Measurements from ENCODE around the gene TIMELESS.
"Not testable (repeated sequence)": the region's sequence is repeated elsewhere in the genome, so short reads cannot be mapped to it uniquely, and the experiment has no call there.

TIMELESS gene

GRCh38 chr12:56404227-56404626 is 45.0 kb downstream of the TIMELESS start:
- not testable (repeated sequence) for DNase-seq (ENCODE audit: low read depth in 2 of 2)

DNA sequence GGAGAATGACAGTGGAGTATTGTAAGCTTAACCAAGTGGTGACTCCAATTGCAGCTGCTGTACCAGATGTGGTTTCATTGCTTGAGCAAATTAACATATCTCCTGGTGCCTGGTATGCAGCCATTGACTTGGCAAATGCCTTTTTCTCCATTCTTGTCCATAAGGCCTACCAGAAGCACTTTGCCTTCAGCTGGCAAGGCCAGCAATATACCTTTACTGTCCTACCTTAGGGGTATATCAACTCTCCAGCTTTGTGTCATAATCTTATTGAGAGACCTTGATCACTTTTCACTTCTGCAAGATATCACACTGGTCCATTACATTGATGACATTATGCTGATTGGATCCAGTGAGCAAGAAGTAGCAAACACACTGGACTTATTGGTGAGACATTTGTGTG is 47.6 kb downstream of the TIMELESS start:
- not testable (repeated sequence) for DNase-seq (ENCODE audit: low read depth in 2 of 2)

DNA sequence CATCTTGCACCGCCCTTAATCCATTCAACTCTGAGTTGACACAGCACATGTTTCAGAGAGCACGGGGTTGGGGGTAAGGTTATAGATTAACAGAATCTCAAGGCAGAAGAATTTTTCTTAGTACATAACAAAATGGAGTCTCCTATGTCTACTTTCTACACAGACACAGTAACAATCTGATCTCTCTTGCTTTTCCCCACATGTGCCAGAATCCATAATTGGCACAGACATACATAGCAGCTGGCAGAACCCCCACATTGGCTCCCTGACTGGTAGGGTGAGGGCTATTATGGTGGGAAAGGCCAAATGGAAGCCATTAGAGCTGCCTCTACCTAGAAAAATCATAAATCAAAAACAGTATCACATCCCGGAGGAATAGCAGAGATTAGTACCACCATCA is 48.1 kb downstream of the TIMELESS start:
- DNase-seq (ENCODE audit: low read depth in 2 of 2), result not testable (repeated sequence)

GRCh38 chr12:56399466-56399865 is 49.8 kb downstream of the TIMELESS start:
- not testable (repeated sequence) for DNase-seq (ENCODE audit: low read depth in 2 of 2)

- DNase-seq (ENCODE audit: low read depth in 2 of 2), result no peak
Measured at GRCh38 chr12:56398324-56398723, 50.9 kb downstream of the TIMELESS start.

GRCh38 chr12:56392331-56392730 is 56.9 kb downstream of the TIMELESS start:
- DNase-seq (ENCODE audit: low read depth in 2 of 2), result no peak

- no peak for DNase-seq (ENCODE audit: low read depth in 2 of 2)
Measured at GRCh38 chr12:56391721-56392120, 57.5 kb downstream of the TIMELESS start.

DNA sequence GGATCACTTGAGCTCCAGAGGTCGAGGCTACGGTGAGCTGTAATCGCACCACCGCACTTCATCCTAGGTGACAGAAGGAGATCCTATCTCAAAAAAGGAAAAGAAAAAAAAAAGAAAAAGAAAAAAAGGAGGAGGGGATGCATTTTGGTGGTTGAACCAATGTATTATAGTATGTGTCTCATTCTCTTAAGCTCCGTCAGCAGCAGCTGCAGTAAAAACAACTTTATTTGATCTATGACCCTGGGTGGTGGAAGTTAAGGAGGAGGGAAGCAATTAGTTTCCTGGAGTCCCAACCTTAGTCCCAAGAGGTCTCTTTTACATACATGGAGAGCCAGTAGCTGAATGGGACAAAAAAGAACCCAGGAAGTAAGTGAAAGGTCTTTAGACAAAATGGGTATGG is 59.8 kb downstream of the TIMELESS start:
- no peak for DNase-seq (ENCODE audit: low read depth in 2 of 2)

- no peak for DNase-seq (ENCODE audit: low read depth in 2 of 2)
Measured at GRCh38 chr12:56387152-56387736, 62.0 kb downstream of the TIMELESS start.

DNA sequence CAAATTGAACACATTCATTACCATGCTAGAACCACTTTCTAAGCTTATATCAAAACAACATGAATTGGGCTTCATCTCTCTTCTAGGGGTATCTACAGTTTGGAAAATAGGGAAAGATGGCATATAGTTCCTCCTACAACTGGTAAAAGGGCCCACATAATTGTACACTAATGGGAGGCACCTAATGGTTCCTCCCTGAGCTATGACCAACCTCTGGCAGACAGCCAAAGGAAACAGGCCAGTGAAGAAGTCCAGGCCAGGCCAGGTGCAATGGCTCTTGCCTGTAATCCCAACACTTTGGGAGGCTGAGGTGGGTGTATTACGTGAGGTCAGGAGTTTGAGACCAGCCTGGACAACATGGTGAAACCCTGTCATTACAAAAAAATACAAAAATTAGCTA is 63.4 kb downstream of the TIMELESS start:
- no peak for DNase-seq (ENCODE audit: low read depth in 2 of 2)

DNA sequence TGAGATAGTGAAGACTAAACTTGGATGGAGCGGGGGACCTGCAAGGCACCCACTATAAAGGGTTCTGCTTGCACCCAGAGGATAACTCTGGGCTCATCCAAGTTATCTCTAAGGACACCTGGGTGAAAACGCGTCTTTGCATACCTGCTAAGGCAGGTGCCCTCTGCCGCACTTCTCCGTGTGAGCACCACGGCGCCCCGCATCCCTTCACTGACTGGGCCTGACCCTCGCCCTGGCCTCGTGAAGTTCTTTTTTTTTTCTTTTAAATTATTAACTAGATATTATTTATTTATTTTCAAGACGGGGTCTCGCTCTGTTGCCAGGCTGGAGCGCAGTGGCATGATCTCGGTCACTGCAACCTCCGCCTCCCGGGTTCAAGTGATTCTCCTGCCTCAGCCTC is 66.6 kb downstream of the TIMELESS start:
- no peak for DNase-seq (ENCODE audit: low read depth in 2 of 2)

DNA sequence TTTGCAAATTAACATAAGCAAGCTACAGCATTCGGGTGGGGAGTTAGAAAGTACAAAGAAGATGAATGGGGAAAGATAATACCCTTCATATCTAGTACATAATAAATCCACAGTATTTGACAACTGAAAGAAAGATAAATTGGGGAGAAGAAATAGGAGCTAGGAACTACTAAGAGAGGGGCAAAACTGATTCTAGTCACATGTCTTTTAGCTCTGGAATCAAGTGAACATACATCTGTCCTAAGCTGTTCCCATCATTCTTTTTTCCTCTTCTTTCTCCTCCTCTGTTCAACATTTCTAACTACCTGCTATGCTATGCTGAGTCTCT is 71.3 kb downstream of the TIMELESS start:
- DNase-seq (ENCODE audit: low read depth in 2 of 2), result no peak

- DNase-seq (ENCODE audit: low read depth in 2 of 2), result no peak
Measured at GRCh38 chr12:56377310-56377988, 71.8 kb downstream of the TIMELESS start.

DNA sequence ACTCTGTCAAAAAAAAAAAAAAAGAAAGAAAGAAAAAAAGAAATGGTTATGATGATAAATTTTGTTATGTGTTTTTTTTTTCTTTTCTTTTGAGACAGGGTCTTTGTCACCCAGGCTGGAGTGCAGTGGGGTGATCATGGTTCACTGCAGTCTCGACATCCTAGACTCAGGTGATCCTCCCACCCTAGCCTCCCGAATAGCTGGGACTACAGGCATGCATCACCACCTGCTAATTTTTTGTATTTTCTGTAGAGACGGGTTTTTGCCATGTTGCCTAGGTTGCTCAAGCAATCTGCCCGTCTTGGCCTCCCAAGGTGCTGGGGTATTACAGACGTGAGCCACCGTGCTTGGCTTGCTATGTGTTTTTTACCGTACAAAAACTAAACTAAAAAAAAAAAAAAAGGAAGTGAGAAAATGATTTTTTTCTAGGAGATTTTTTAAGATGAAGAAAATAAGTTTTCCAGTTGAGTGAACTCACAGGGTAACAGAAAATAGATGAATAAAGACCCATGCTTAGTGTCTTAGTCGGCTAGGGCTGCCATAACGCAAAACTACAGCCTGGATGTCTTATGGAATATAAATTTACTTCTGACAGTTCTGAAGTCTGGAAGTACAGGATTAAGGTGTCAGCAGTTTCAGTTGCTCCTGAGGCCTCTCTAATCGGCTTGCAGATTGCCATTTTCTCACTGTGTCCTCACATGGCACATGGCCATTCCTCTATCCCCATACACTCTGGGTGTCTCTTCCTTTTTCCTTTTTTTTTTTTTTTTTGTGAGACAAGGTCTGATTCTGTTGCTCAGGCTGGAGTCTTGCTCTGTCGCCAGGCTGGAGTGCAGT is 73.4 kb downstream of the TIMELESS start:
- no peak for DNase-seq (ENCODE audit: low read depth in 2 of 2)

- no peak for DNase-seq (ENCODE audit: low read depth in 2 of 2)
Measured at GRCh38 chr12:56374726-56375597, 74.3 kb downstream of the TIMELESS start.

GRCh38 chr12:56373515-56373914 is 75.7 kb downstream of the TIMELESS start:
- DNase-seq (ENCODE audit: low read depth in 2 of 2), result no peak

DNA sequence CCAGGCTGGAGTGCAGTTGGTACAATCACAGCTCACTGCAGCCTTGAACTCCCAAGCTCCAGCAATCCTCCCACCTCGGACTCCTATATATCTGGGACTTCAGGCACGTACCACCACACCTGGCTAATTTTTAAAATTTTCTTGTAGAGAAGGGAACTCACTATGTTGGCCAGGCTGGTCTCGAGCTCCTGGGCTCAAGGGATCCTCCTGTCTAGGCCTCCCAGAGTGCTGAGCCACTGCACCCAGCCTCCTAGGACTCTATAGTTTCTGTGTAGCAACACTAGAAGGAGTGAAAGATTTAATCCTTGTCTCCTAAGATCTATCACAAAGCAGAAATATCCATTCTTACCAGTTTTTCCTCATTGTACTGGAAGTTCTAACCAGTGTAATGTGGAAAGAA is 82.3 kb downstream of the TIMELESS start:
- DNase-seq (ENCODE audit: low read depth in 2 of 2), result no peak

Measured in stimulated activated CD4-positive, alpha-beta T cell treated with anti-CD3 and anti-CD28 coated beads, Interleukin-12 subunit alpha, Interleukin-12 subunit beta, amount 100 ng/mL, for 24 hours (primary cell).